PFSK-1 (cell line): ENCODE measurements around the gene PEX7.

ENCODE experiments used
- FOXP2 ChIP-seq: optimal IDR thresholded peaks from 2 replicates; pipeline ENCODE3; 2011; ENCODE audit warnings: borderline replicate concordance, control low read depth, inconsistent platforms; ENCODE audit not compliant: insufficient read depth; ENCODE audit errors: extremely low read length, extremely low read depth
- POLR2AphosphoS5 ChIP-seq: IDR thresholded peaks from 2 replicates; pipeline ENCODE4 v1.6.1; 2012; ENCODE audit warnings: low read depth, mild to moderate bottlenecking, control low read depth, low read length, moderate library complexity
- REST ChIP-seq, 2 experiments: IDR thresholded peaks; 2 replicates each; pipeline versions ENCODE4 v1.6.1 to v1.8.0; 2011 to 2012; ENCODE audit warnings: low read depth in 2 of 2, low read length in 2 of 2, control low read depth in 1 of 2, inconsistent platforms in 1 of 2, mild to moderate bottlenecking in 1 of 2, moderate library complexity in 1 of 2; ENCODE audit not compliant: insufficient read depth in 1 of 2
- SIN3A ChIP-seq: IDR thresholded peaks from 2 replicates; pipeline ENCODE4 v1.6.1; 2012; ENCODE audit warnings: mild to moderate bottlenecking, low read length, moderate library complexity, borderline replicate concordance; ENCODE audit not compliant: insufficient read depth
- TAF1 ChIP-seq: IDR thresholded peaks from 2 replicates; pipeline ENCODE4 v1.6.1; 2012; ENCODE audit warnings: low read length, control low read depth, borderline replicate concordance; ENCODE audit not compliant: insufficient read depth

- TF ChIP-seq REST (IDR thresholded peaks at IDR 0.05; ENCODE audit: insufficient read depth in 1 of 2, low read depth in 2 of 2, low read length in 2 of 2) (no peak), TAF1 (no peak), POLR2AphosphoS5 (no peak), SIN3A (no peak), FOXP2 (no peak)
These were observed 78.9 kb downstream of the PEX7 start for GRCh38 chr6:136901212-136901784.
